GM10266 (cell line): ENCODE measurements around the gene ESYT2.

ENCODE experiments used
- DNase-seq: peaks from one replicate; pipeline ENCODE4 v3.0.0; 2012; ENCODE audit errors: extremely low spot score
- CTCF ChIP-seq: IDR thresholded peaks from 2 replicates; pipeline ENCODE4 v1.5.1; 2012; ENCODE audit warnings: mild to moderate bottlenecking, low read depth; ENCODE audit not compliant: control insufficient read depth, insufficient read depth; ENCODE audit errors: missing control alignments

Gene ESYT2

GRCh38 chr7:158740013-158740656, 89.2 kb downstream of the ESYT2 start:
- TF ChIP-seq CTCF, result no peak
- no peak for DNase-seq

- no peak for TF ChIP-seq CTCF
Measured at GRCh38 chr7:158738841-158739240, 90.5 kb downstream of the ESYT2 start.

GRCh38 chr7:158737064-158737695, 92.1 kb downstream of the ESYT2 start:
- no peak for DNase-seq
- TF ChIP-seq CTCF, result no peak

More at GRCh38 chr7:158738841-158739240, 90.5 kb downstream of the ESYT2 start:
- DNase-seq, result no peak

GRCh38 chr7:158735935-158736334, 93.4 kb downstream of the ESYT2 start:
- no peak for TF ChIP-seq CTCF

GRCh38 chr7:158734861-158735260, 94.4 kb downstream of the ESYT2 start:
- DNase-seq, result no peak
- TF ChIP-seq CTCF, result no peak

More at GRCh38 chr7:158735935-158736334, 93.4 kb downstream of the ESYT2 start:
- DNase-seq, result no peak

GRCh38 chr7:158733775-158734494, 95.4 kb downstream of the ESYT2 start:
- DNase-seq, result no peak
- TF ChIP-seq CTCF, result no peak

- no peak for DNase-seq
- no peak for TF ChIP-seq CTCF
Measured at GRCh38 chr7:158733220-158733519, 96.1 kb downstream of the ESYT2 start.
